IPS-15b (cell line): Measurements from ENCODE around the gene GRIK1.

Experiments used
- H3K27me3 ChIP-seq: one replicate; pipeline ENCODE4 v1.6.1; 2013; ENCODE audit warnings: low read length; ENCODE audit not compliant: control insufficient read depth, insufficient read depth
- H3K36me3 ChIP-seq: one replicate; pipeline ENCODE4 v1.6.1; 2013; ENCODE audit warnings: low read length; ENCODE audit not compliant: control insufficient read depth, insufficient read depth
- H3K4me1 ChIP-seq: one replicate; pipeline ENCODE4 v1.6.1; 2013; ENCODE audit warnings: mild to moderate bottlenecking, low read length; ENCODE audit not compliant: control insufficient read depth, insufficient read depth
- H3K4me3 ChIP-seq: one replicate; pipeline ENCODE4 v1.5.1; 2013; ENCODE audit warnings: low read depth, low read length
- H3K9ac ChIP-seq: one replicate; pipeline ENCODE4 v1.6.1; 2013; ENCODE audit warnings: low read depth, mild to moderate bottlenecking, low read length
- H3K9me3 ChIP-seq: one replicate; pipeline ENCODE4 v1.6.1; 2013; ENCODE audit warnings: mild to moderate bottlenecking, low read length; ENCODE audit not compliant: control insufficient read depth, insufficient read depth

Gene GRIK1

GRCh38 chr21:29578306-29578705, 361.5 kb downstream of the GRIK1 start:
- Histone ChIP-seq H3K4me3 (no peak overlapping the region), H3K9ac (no peak overlapping the region), H3K4me1 (no peaks in the 10 kb centered on the region), H3K9me3 (no peaks in the 10 kb centered on the region), H3K27me3 (no peaks in the 10 kb centered on the region), H3K36me3 (no peaks in the 10 kb centered on the region)

GRCh38 chr21:29571949-29572348, 367.8 kb downstream of the GRIK1 start:
- Histone ChIP-seq H3K9ac (no peak overlapping the region), H3K27me3 (no peaks in the 10 kb centered on the region), H3K9me3 (no peaks in the 10 kb centered on the region), H3K4me1 (no peaks in the 10 kb centered on the region), H3K4me3 (no peak overlapping the region), H3K36me3 (no peaks in the 10 kb centered on the region)

- Histone ChIP-seq H3K36me3 (no peaks in the 10 kb centered on the region), H3K9me3 (no peaks in the 10 kb centered on the region), H3K4me3 (no peak overlapping the region), H3K27me3 (no peaks in the 10 kb centered on the region), H3K4me1 (no peaks in the 10 kb centered on the region), H3K9ac (no peak overlapping the region)
Measured at GRCh38 chr21:29568020-29568697, 371.6 kb downstream of the GRIK1 start.

GRCh38 chr21:29557931-29558725, 381.7 kb downstream of the GRIK1 start:
- H3K9ac ChIP-seq, result no peak overlapping the region
- no peaks in the 10 kb centered on the region for H3K9me3 ChIP-seq
- no peaks in the 10 kb centered on the region for H3K36me3 ChIP-seq

GRCh38 chr21:29557200-29557599, 382.6 kb downstream of the GRIK1 start:
- H3K36me3 ChIP-seq, result no peaks in the 10 kb centered on the region
- H3K4me1 ChIP-seq, result no peaks in the 10 kb centered on the region
- no peak overlapping the region for H3K9ac ChIP-seq
- no peak overlapping the region for H3K4me3 ChIP-seq
- no peaks in the 10 kb centered on the region for H3K9me3 ChIP-seq
- H3K27me3 ChIP-seq, result no peaks in the 10 kb centered on the region

More at GRCh38 chr21:29557931-29558725, 381.7 kb downstream of the GRIK1 start:
- no peak overlapping the region for H3K4me3 ChIP-seq
- H3K27me3 ChIP-seq, result no peaks in the 10 kb centered on the region
- H3K4me1 ChIP-seq, result no peaks in the 10 kb centered on the region

- Histone ChIP-seq H3K4me3 (no peak overlapping the region), H3K36me3 (no peaks in the 10 kb centered on the region), H3K27me3 (no peaks in the 10 kb centered on the region), H3K9me3 (no peaks in the 10 kb centered on the region), H3K4me1 (no peaks in the 10 kb centered on the region), H3K9ac (no peak overlapping the region)
Measured at GRCh38 chr21:29555601-29556000, 384.2 kb downstream of the GRIK1 start.

- Histone ChIP-seq H3K4me3 (no peak overlapping the region), H3K36me3 (no peaks in the 10 kb centered on the region), H3K9ac (no peak overlapping the region), H3K4me1 (no peaks in the 10 kb centered on the region), H3K27me3 (no peaks in the 10 kb centered on the region), H3K9me3 (no peaks in the 10 kb centered on the region)
Measured at GRCh38 chr21:29550205-29550604, 389.6 kb downstream of the GRIK1 start.

- Histone ChIP-seq H3K27me3 (no peaks in the 10 kb centered on the region), H3K36me3 (no peaks in the 10 kb centered on the region)
Measured at GRCh38 chr21:29549614-29550013, 390.2 kb downstream of the GRIK1 start.

GRCh38 chr21:29547998-29548397, 391.8 kb downstream of the GRIK1 start:
- no peaks in the 10 kb centered on the region for H3K9me3 ChIP-seq
- H3K4me3 ChIP-seq, result no peak overlapping the region
- no peaks in the 10 kb centered on the region for H3K27me3 ChIP-seq
- no peak overlapping the region for H3K9ac ChIP-seq
- H3K36me3 ChIP-seq, result no peaks in the 10 kb centered on the region
- no peaks in the 10 kb centered on the region for H3K4me1 ChIP-seq

More at GRCh38 chr21:29549614-29550013, 390.2 kb downstream of the GRIK1 start:
- H3K4me1 ChIP-seq, result no peaks in the 10 kb centered on the region
- no peak overlapping the region for H3K4me3 ChIP-seq
- no peak overlapping the region for H3K9ac ChIP-seq
- no peaks in the 10 kb centered on the region for H3K9me3 ChIP-seq

GRCh38 chr21:29546071-29546470, 393.7 kb downstream of the GRIK1 start:
- Histone ChIP-seq H3K4me3 (no peak overlapping the region), H3K9me3 (no peaks in the 10 kb centered on the region), H3K9ac (no peak overlapping the region), H3K27me3 (no peaks in the 10 kb centered on the region), H3K4me1 (no peaks in the 10 kb centered on the region), H3K36me3 (no peaks in the 10 kb centered on the region)

GRCh38 chr21:29540289-29540688, 399.5 kb downstream of the GRIK1 start:
- H3K4me1 ChIP-seq, result no peaks in the 10 kb centered on the region
- H3K27me3 ChIP-seq, result no peaks in the 10 kb centered on the region
- H3K4me3 ChIP-seq, result no peak overlapping the region
- no peaks in the 10 kb centered on the region for H3K9me3 ChIP-seq
- H3K36me3 ChIP-seq, result no peaks in the 10 kb centered on the region
- H3K9ac ChIP-seq, result no peak overlapping the region

- Histone ChIP-seq H3K4me3 (no peak overlapping the region), H3K27me3 (no peaks in the 10 kb centered on the region), H3K9ac (no peak overlapping the region), H3K4me1 (no peaks in the 10 kb centered on the region), H3K9me3 (no peaks in the 10 kb centered on the region), H3K36me3 (no peaks in the 10 kb centered on the region)
Measured at GRCh38 chr21:29538115-29538514, 401.7 kb downstream of the GRIK1 start.
